Fibroblast of lung (primary cell): ENCODE measurements around the gene ATL1.

Source experiments
- EZH2 ChIP-seq: IDR thresholded peaks from 2 replicates; pipeline ENCODE4 v1.5.1; 2012; ENCODE audit warnings: low read length, control low read depth, mild to moderate bottlenecking; ENCODE audit errors: missing control alignments
- TF ChIP-seq, protein P1 (sequence below), 2 donors: IDR thresholded peaks in 1 of 2; conservative IDR thresholded peaks in 1 of 2; 1 replicate in 1 of 2; 2 replicates in 1 of 2; pipeline ENCODE4 v1.5.1; 2011 to 2012; ENCODE audit warnings: low read length in 2 of 2, control low read depth in 1 of 2, inconsistent platforms in 1 of 2, low read depth in 1 of 2, mild to moderate bottlenecking in 1 of 2

DNA sequence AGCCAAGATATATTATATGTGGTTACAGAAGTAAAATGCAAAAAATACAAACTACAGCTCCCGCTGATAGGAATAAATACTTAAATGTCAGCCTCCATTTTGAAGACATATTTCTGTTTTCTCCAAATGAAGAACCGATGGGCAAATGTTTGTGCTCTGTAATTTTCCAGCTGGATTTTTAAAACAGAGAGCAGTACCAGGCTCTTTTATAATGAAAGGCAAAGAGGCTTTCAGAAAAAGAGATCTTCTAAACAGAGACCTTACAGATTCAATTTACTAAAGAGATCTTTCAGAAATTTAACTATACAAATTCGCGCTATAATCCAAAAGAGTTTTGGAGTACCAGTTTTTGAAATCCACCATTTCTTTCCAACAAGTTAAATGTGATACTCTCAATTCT is 47.5 kb upstream of the ATL1 start:
- TF ChIP-seq, protein P1, sequence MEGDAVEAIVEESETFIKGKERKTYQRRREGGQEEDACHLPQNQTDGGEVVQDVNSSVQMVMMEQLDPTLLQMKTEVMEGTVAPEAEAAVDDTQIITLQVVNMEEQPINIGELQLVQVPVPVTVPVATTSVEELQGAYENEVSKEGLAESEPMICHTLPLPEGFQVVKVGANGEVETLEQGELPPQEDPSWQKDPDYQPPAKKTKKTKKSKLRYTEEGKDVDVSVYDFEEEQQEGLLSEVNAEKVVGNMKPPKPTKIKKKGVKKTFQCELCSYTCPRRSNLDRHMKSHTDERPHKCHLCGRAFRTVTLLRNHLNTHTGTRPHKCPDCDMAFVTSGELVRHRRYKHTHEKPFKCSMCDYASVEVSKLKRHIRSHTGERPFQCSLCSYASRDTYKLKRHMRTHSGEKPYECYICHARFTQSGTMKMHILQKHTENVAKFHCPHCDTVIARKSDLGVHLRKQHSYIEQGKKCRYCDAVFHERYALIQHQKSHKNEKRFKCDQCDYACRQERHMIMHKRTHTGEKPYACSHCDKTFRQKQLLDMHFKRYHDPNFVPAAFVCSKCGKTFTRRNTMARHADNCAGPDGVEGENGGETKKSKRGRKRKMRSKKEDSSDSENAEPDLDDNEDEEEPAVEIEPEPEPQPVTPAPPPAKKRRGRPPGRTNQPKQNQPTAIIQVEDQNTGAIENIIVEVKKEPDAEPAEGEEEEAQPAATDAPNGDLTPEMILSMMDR (conservative IDR thresholded peaks at IDR 0.05 in 1 of 2, IDR thresholded peaks at IDR 0.05 in 1 of 2; ENCODE audit: low read depth in 1 of 2, low read length in 2 of 2), result no peak
- no peak for TF ChIP-seq EZH2
